H9 (cell line): ENCODE results near the gene ETV3L. TPM values are rescaled to one million over a fixed set of nuclear protein-coding genes. Genes with fewer than 3 reads are reported as not detected.

Experiments used
- DNase-seq: peaks from one replicate; pipeline ENCODE4 v3.0.0-alpha.2; 2017
- H2AFZ ChIP-seq: one replicate; pipeline ENCODE4 v1.6.1; 2013; ENCODE audit warnings: mild to moderate bottlenecking, low read length, control low read depth, moderate library complexity
- H2AK5ac ChIP-seq: 2 replicates; pipeline ENCODE4 v1.6.1; 2013; ENCODE audit warnings: low read length, control low read depth, mixed read lengths; ENCODE audit not compliant: insufficient read length
- H2BK120ac ChIP-seq: one replicate; pipeline ENCODE4 v1.6.1; 2013; ENCODE audit warnings: low read depth, mild to moderate bottlenecking, low read length, control low read depth, inconsistent platforms; ENCODE audit not compliant: poor library complexity, severe bottlenecking
- H2BK12ac ChIP-seq: 2 replicates; pipeline ENCODE4 v1.6.1; 2013; ENCODE audit warnings: low read length, control low read depth, mixed read lengths, low read depth; ENCODE audit not compliant: insufficient read length
- H2BK15ac ChIP-seq: 2 replicates; pipeline ENCODE4 v1.6.1; 2013; ENCODE audit warnings: low read depth, low read length, control low read depth
- H2BK20ac ChIP-seq: one replicate; pipeline ENCODE4 v1.6.1; 2013; ENCODE audit warnings: low read depth, mild to moderate bottlenecking, low read length, control low read depth, inconsistent platforms; ENCODE audit not compliant: poor library complexity, severe bottlenecking
- H2BK5ac ChIP-seq: 2 replicates; pipeline ENCODE4 v1.6.1; 2013; ENCODE audit warnings: low read length, control low read depth, mixed read lengths; ENCODE audit not compliant: insufficient read length
- H3K14ac ChIP-seq: 2 replicates; pipeline ENCODE4 v1.6.1; 2013; ENCODE audit warnings: low read length, control low read depth; ENCODE audit not compliant: insufficient read depth
- H3K18ac ChIP-seq: 2 replicates; pipeline ENCODE4 v1.6.1; 2013; ENCODE audit warnings: low read depth, mild to moderate bottlenecking, mixed read lengths, low read length, control low read depth; ENCODE audit not compliant: insufficient read length
- H3K23ac ChIP-seq: 2 replicates; pipeline ENCODE4 v1.6.1; 2013; ENCODE audit warnings: low read length, control low read depth, mixed read lengths, low read depth; ENCODE audit not compliant: insufficient read length
- H3K23me2 ChIP-seq: 2 replicates; pipeline ENCODE4 v1.6.1; 2013; ENCODE audit warnings: low read depth, mild to moderate bottlenecking, mixed read lengths, low read length, control low read depth; ENCODE audit not compliant: insufficient read length, poor library complexity, severe bottlenecking
- H3K27ac ChIP-seq: 2 replicates; pipeline ENCODE4 v1.5.1; 2013; ENCODE audit warnings: low read length, control low read depth, mixed read lengths, low read depth; ENCODE audit not compliant: insufficient read length
- H3K27me3 ChIP-seq: 2 replicates; pipeline ENCODE4 v1.6.1; 2013; ENCODE audit warnings: low read length, control low read depth, inconsistent platforms; ENCODE audit not compliant: insufficient read depth
- H3K4ac ChIP-seq: 2 replicates; pipeline ENCODE4 v1.6.1; 2013; ENCODE audit warnings: low read depth, mild to moderate bottlenecking, control low read depth, inconsistent platforms, low read length, moderate library complexity
- H3K4me1 ChIP-seq: 2 replicates; pipeline ENCODE4 v1.6.1; 2013; ENCODE audit warnings: low read length, control low read depth, inconsistent platforms; ENCODE audit not compliant: insufficient read depth
- H3K4me2 ChIP-seq: 2 replicates; pipeline ENCODE4 v1.6.1; 2013; ENCODE audit warnings: low read length, control low read depth, mixed read lengths; ENCODE audit not compliant: insufficient read length, insufficient read depth
- H3K56ac ChIP-seq: 2 replicates; pipeline ENCODE4 v1.6.1; 2013; ENCODE audit warnings: low read depth, mild to moderate bottlenecking, mixed read lengths, low read length, control low read depth; ENCODE audit not compliant: insufficient read length
- H3K79me1 ChIP-seq: 2 replicates; pipeline ENCODE4 v1.6.1; 2013; ENCODE audit warnings: low read depth, mild to moderate bottlenecking, moderate library complexity, low read length, control low read depth, inconsistent platforms; ENCODE audit not compliant: insufficient read depth, poor library complexity, severe bottlenecking
- H3K79me2 ChIP-seq: 2 replicates; pipeline ENCODE4 v1.6.1; 2013; ENCODE audit warnings: low read length, control low read depth, inconsistent platforms; ENCODE audit not compliant: insufficient read depth
- H3K9ac ChIP-seq: 2 replicates; pipeline ENCODE4 v1.6.1; 2013; ENCODE audit warnings: low read length, control low read depth, mixed read lengths; ENCODE audit not compliant: insufficient read length; ENCODE audit errors: extremely low read depth
- H3K9me3 ChIP-seq: one replicate; pipeline ENCODE4 v1.6.1; 2013; ENCODE audit warnings: low read depth, low read length, inconsistent platforms; ENCODE audit not compliant: control insufficient read depth
- H3T11ph ChIP-seq: one replicate; pipeline ENCODE4 v1.6.1; 2013; ENCODE audit warnings: mild to moderate bottlenecking, low read length, control low read depth, inconsistent platforms
- H4K20me1 ChIP-seq: one replicate; pipeline ENCODE4 v1.6.1; 2013; ENCODE audit not compliant: control insufficient read depth, insufficient read length, insufficient read depth
- H4K5ac ChIP-seq: 2 replicates; pipeline ENCODE4 v1.6.1; 2013; ENCODE audit warnings: low read depth, mild to moderate bottlenecking, mixed read lengths, low read length, control low read depth; ENCODE audit not compliant: insufficient read length
- H4K8ac ChIP-seq: replicated peaks from 2 replicates; pipeline ENCODE4 v1.6.1; 2013; ENCODE audit warnings: low read length, control low read depth, mixed read lengths, low read depth; ENCODE audit not compliant: insufficient read length
- H4K91ac ChIP-seq: 2 replicates; pipeline ENCODE4 v1.6.1; 2013; ENCODE audit warnings: low read depth, mild to moderate bottlenecking, moderate library complexity, mixed read lengths, low read length, control low read depth; ENCODE audit not compliant: insufficient read length
- H3K27ac Mint-ChIP-seq, 3 experiments: 2 replicates in 2 of 3; 3 replicates in 1 of 3; pipeline ENCODE4 v1.8.0; 2020 to 2021; ENCODE audit warnings: mixed read lengths in 3 of 3, mild to moderate bottlenecking in 1 of 3, moderate library complexity in 1 of 3
- H3K27me3 Mint-ChIP-seq: 2 replicates; pipeline ENCODE4 v1.8.0; 2021; ENCODE audit warnings: low read depth, mild to moderate bottlenecking, moderate library complexity, mixed read lengths
- H3K36me3 Mint-ChIP-seq, 3 experiments: 2 replicates in 2 of 3; 3 replicates in 1 of 3; pipeline ENCODE4 v1.8.0; 2020 to 2021; ENCODE audit warnings: low read depth in 3 of 3, mixed read lengths in 3 of 3; ENCODE audit not compliant: insufficient read depth in 1 of 3
- H3K4me1 Mint-ChIP-seq, 2 experiments: 2 replicates each; pipeline ENCODE4 v1.8.0; 2020; ENCODE audit warnings: mixed read lengths in 2 of 2
- H3K4me3 Mint-ChIP-seq, 2 experiments: 2 replicates in 1 of 2; 3 replicates in 1 of 2; pipeline ENCODE4 v1.8.0; 2020 to 2021; ENCODE audit warnings: mild to moderate bottlenecking in 2 of 2, mixed read lengths in 2 of 2, moderate library complexity in 1 of 2
- H3K9me3 Mint-ChIP-seq, 2 experiments: 2 replicates in 1 of 2; 3 replicates in 1 of 2; pipeline ENCODE4 v1.8.0; 2020; ENCODE audit warnings: mild to moderate bottlenecking in 2 of 2, mixed read lengths in 2 of 2, moderate library complexity in 1 of 2
- WGBS: extraction: QIAGEN DNeasy Blood & Tissue Kit; methylation state at CpG from one replicate; pipeline ENCODE4 v1.1.7; 2013; ENCODE audit warnings: missing lambda C conversion rate, low lambda C conversion rate, mixed read lengths; ENCODE audit not compliant: insufficient read length; ENCODE audit errors: extremely low coverage; 5-methylcytosine and 5-hydroxymethylcytosine counted together
- total RNA-seq: library from RNA; stranded (reverse); gene quantifications from 2 replicates; pipeline ENCODE4 v1.2.1, GENCODE V29; 2021
- TF ChIP-seq, protein P1 (sequence below): fragments of 200-600 bp; sonication (generic); conservative IDR thresholded peaks from 3 replicates; pipeline ENCODE4 v1.8.0; 2021; ENCODE audit warnings: antibody characterized with exemption, mild to moderate bottlenecking

The ETV3L gene
- total RNA-seq, 1 experiment from 2014 or later: 0.96 TPM

DNA sequence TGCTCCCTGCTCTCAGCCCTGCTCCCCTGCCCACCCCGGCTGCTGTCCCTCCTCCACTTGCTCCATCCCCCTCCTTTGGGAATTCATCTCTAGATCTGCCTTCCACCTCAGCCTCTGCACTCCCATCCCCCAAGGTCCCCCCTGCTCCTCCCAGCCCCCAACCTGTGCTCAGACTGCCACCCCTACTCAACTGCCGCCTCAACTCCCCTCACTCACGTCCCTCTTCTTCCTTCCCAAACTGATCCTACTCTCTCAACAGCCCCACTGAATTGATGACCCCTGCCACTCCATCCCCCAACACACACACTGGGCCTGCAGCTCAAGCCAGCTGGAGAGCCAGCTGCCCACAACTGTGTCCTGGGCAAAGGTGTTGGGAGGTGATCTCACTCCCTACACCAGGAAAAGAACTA is 15.8 kb upstream of the ETV3L start:
- H3K23me2 ChIP-seq: no peaks in the 10 kb centered on the region
- DNase-seq: peak; percentile 30
- Mint-ChIP-seq H3K27me3 (peaks cover 17% of the 10 kb centered on the region), H3K27ac (peak overlapping the region in 2 of 3 experiments; percentile 68 to 79; a peak in 4 of 7 replicates), H3K9me3 (no peaks in the 10 kb centered on the region), H3K4me3 (peak overlapping the region in 1 of 2 experiments; percentile 11; a peak in 1 of 5 replicates), H3K4me1 (peaks cover 77 to 82% of the 10 kb centered on the region in 2 experiments), H3K36me3 (no peaks in the 10 kb centered on the region)
- H3K4me2 ChIP-seq: peak overlapping the region; percentile 2
- H3K79me2 ChIP-seq: no peaks in the 10 kb centered on the region
- no peak overlapping the region for H3K9ac ChIP-seq
- peak overlapping the region; percentile 28 for H3K18ac ChIP-seq
- no peak overlapping the region for H3K4ac ChIP-seq
- 0 out of 2 replicates have a peak overlapping the region, but pooled peaks have one; percentile 0 for H3K14ac ChIP-seq
- H2BK15ac ChIP-seq: no peak overlapping the region
- H3K27me3 ChIP-seq: no peaks in the 10 kb centered on the region; the same call in 1 of the 2 replicates
- no peak overlapping the region for H3K27ac ChIP-seq
- H2BK20ac ChIP-seq: no peak overlapping the region
- no peak overlapping the region for H4K5ac ChIP-seq
- H2BK12ac ChIP-seq: no peak overlapping the region
- TF ChIP-seq, protein P1, sequence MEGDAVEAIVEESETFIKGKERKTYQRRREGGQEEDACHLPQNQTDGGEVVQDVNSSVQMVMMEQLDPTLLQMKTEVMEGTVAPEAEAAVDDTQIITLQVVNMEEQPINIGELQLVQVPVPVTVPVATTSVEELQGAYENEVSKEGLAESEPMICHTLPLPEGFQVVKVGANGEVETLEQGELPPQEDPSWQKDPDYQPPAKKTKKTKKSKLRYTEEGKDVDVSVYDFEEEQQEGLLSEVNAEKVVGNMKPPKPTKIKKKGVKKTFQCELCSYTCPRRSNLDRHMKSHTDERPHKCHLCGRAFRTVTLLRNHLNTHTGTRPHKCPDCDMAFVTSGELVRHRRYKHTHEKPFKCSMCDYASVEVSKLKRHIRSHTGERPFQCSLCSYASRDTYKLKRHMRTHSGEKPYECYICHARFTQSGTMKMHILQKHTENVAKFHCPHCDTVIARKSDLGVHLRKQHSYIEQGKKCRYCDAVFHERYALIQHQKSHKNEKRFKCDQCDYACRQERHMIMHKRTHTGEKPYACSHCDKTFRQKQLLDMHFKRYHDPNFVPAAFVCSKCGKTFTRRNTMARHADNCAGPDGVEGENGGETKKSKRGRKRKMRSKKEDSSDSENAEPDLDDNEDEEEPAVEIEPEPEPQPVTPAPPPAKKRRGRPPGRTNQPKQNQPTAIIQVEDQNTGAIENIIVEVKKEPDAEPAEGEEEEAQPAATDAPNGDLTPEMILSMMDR: no peak
- no peak overlapping the region for H3K23ac ChIP-seq
- H2AK5ac ChIP-seq: no peak overlapping the region
- H2AFZ ChIP-seq: no peak overlapping the region
- H3T11ph ChIP-seq: no peak overlapping the region
- no peaks in the 10 kb centered on the region for H3K79me1 ChIP-seq
- no CpG with 5 or more reads among the region's 3 CpGs for WGBS
- H4K91ac ChIP-seq: no peak overlapping the region
- H3K9me3 ChIP-seq: no peaks in the 10 kb centered on the region
- no peak overlapping the region for H2BK120ac ChIP-seq
- peaks cover 22% of the 10 kb centered on the region; the same call in 1 of the 2 replicates for H3K4me1 ChIP-seq
- no peak overlapping the region for H2BK5ac ChIP-seq
- H4K8ac ChIP-seq: no peak overlapping the region
- no peaks in the 10 kb centered on the region for H4K20me1 ChIP-seq
- H3K56ac ChIP-seq: no peak overlapping the region
